IMR-90 (cell line): ENCODE data around the gene KCNN4. TPM values are rescaled to one million over a fixed set of nuclear protein-coding genes. Genes with fewer than 3 reads are reported as not detected.

Source experiments
- ATAC-seq: fragments of 200-7000 bp; cut with Tn5 transposase; 2 replicates; pipeline ENCODE4 v1.9.1; 2020; ENCODE audit warnings: low read depth, mild to moderate bottlenecking, moderate library complexity
- BruUV-seq: library from RNA; stranded (reverse); fragments of 400-500 nt; replicated peaks from 2 replicates; lab custom pipeline; 2021; lab: Mats Ljungman, UMichigan
- CTCF ChIA-PET: fragments of 300-600 bp; formaldehyde crosslinking; extraction: SDS; loops from one replicate; lab custom pipeline; 2021; ENCODE audit warnings: antibody characterized with exemption; lab: Yijun Ruan, JAX
- POLR2A ChIA-PET: fragments of 300-600 bp; sonication (Branson Sonifier 250); formaldehyde crosslinking; loops from one replicate; lab custom pipeline; 2022; ENCODE audit warnings: antibody characterized with exemption; ENCODE audit not compliant: unreplicated experiment; lab: Charles Lee
- DNase-seq: peaks from one replicate; pipeline ENCODE4 v3.0.0; 2013
- H2AFZ ChIP-seq: replicated peaks from 2 replicates; pipeline ENCODE3; 2013; ENCODE audit warnings: low read length, mild to moderate bottlenecking; ENCODE audit not compliant: poor library complexity
- H2AK5ac ChIP-seq: 2 replicates; pipeline ENCODE4 v1.6.1; 2013; ENCODE audit warnings: low read depth, low read length, inconsistent platforms
- H2AK9ac ChIP-seq: replicated peaks from 2 replicates; pipeline ENCODE3; 2013; ENCODE audit warnings: mild to moderate bottlenecking, low read depth, low read length, moderate library complexity; ENCODE audit not compliant: poor library complexity
- H2BK120ac ChIP-seq: 2 replicates; pipeline ENCODE4 v1.6.1; 2013; ENCODE audit warnings: low read depth, low read length, inconsistent platforms
- H2BK15ac ChIP-seq: 3 replicates; pipeline ENCODE4 v1.6.1; 2013; ENCODE audit warnings: low read depth, low read length, inconsistent platforms
- H2BK20ac ChIP-seq: 2 replicates; pipeline ENCODE4 v1.6.1; 2013; ENCODE audit warnings: low read depth, mild to moderate bottlenecking, inconsistent platforms, low read length, moderate library complexity
- H2BK5ac ChIP-seq: 2 replicates; pipeline ENCODE4 v1.6.1; 2013; ENCODE audit warnings: mild to moderate bottlenecking, low read depth, low read length, inconsistent platforms; ENCODE audit not compliant: poor library complexity, severe bottlenecking
- H3K14ac ChIP-seq: replicated peaks from 2 replicates; pipeline ENCODE4 v1.6.1; 2013; ENCODE audit warnings: low read depth, low read length, inconsistent platforms
- H3K18ac ChIP-seq: 2 replicates; pipeline ENCODE4 v1.6.1; 2013; ENCODE audit warnings: low read depth, low read length, control low read depth
- H3K23ac ChIP-seq: 2 replicates; pipeline ENCODE4 v1.6.1; 2013; ENCODE audit warnings: low read depth, low read length, inconsistent platforms
- H3K27ac ChIP-seq: 2 replicates; pipeline ENCODE4 v1.5.1; 2013; ENCODE audit warnings: mild to moderate bottlenecking, control low read depth, low read length; ENCODE audit not compliant: insufficient read depth
- H3K27me3 ChIP-seq: 2 replicates; pipeline ENCODE4 v1.6.1; 2013; ENCODE audit warnings: low read length; ENCODE audit not compliant: control insufficient read depth, insufficient read depth
- H3K36me3 ChIP-seq: 2 replicates; pipeline ENCODE4 v1.6.1; 2013; ENCODE audit warnings: low read length, mixed read lengths; ENCODE audit not compliant: control insufficient read depth, insufficient read depth
- H3K4ac ChIP-seq: 2 replicates; pipeline ENCODE4 v1.6.1; 2013; ENCODE audit warnings: low read depth, low read length, inconsistent platforms
- H3K4me1 ChIP-seq: 2 replicates; pipeline ENCODE4 v1.6.1; 2013; ENCODE audit warnings: low read length, mixed read lengths; ENCODE audit not compliant: control insufficient read depth, insufficient read depth
- H3K4me2 ChIP-seq: 2 replicates; pipeline ENCODE4 v1.6.1; 2013; ENCODE audit warnings: low read depth, mild to moderate bottlenecking, control low read depth, low read length, moderate library complexity
- H3K4me3 ChIP-seq: 2 replicates; pipeline ENCODE4 v1.5.1; 2013; ENCODE audit warnings: low read depth, mild to moderate bottlenecking, control low read depth, low read length, moderate library complexity; ENCODE audit not compliant: insufficient read depth
- H3K56ac ChIP-seq: 2 replicates; pipeline ENCODE4 v1.6.1; 2013; ENCODE audit warnings: low read length, inconsistent platforms; ENCODE audit not compliant: insufficient read depth; ENCODE audit errors: extremely low read depth
- H3K79me1 ChIP-seq, 2 experiments: 2 replicates each; pipeline ENCODE4 v1.6.1; 2013; ENCODE audit warnings: low read length in 2 of 2, inconsistent platforms in 1 of 2, low read depth in 1 of 2
- H3K9ac ChIP-seq: 2 replicates; pipeline ENCODE4 v1.6.1; 2013; ENCODE audit warnings: low read depth, low read length, control low read depth
- H3K9me1 ChIP-seq: 2 replicates; pipeline ENCODE4 v1.6.1; 2013; ENCODE audit warnings: low read length, inconsistent platforms; ENCODE audit not compliant: insufficient read depth
- H3K9me3 ChIP-seq: 2 replicates; pipeline ENCODE4 v1.6.1; 2013; ENCODE audit warnings: low read length; ENCODE audit not compliant: control insufficient read depth, insufficient read depth
- H4K20me1 ChIP-seq: 2 replicates; pipeline ENCODE4 v1.6.1; 2013; ENCODE audit warnings: low read length, inconsistent platforms; ENCODE audit not compliant: insufficient read depth
- H4K5ac ChIP-seq: 2 replicates; pipeline ENCODE4 v1.6.1; 2013; ENCODE audit warnings: mild to moderate bottlenecking, low read depth, low read length, control low read depth
- H4K8ac ChIP-seq, 2 experiments: 2 replicates each; pipeline ENCODE4 v1.6.1; 2013; ENCODE audit warnings: low read depth in 2 of 2, low read length in 2 of 2, control low read depth in 1 of 2, inconsistent platforms in 1 of 2
- H4K91ac ChIP-seq: 2 replicates; pipeline ENCODE4 v1.6.1; 2013; ENCODE audit warnings: low read depth, low read length, inconsistent platforms; ENCODE audit not compliant: insufficient read depth
- MXI1 ChIP-seq: IDR thresholded peaks from 2 replicates; pipeline ENCODE4 v1.6.1; 2012; ENCODE audit warnings: low read depth, mild to moderate bottlenecking, low read length, moderate library complexity, borderline replicate concordance
- POLR2A ChIP-seq: IDR thresholded peaks from 2 replicates; pipeline ENCODE4 v1.6.1; 2012; ENCODE audit warnings: mild to moderate bottlenecking, low read depth, low read length
- RAD21 ChIP-seq: IDR thresholded peaks from 2 replicates; pipeline ENCODE4 v1.6.1; 2012; ENCODE audit warnings: low read length, improper control_type of control experiment
- RFX5 ChIP-seq: IDR thresholded peaks from 2 replicates; pipeline ENCODE4 v1.8.0; 2012; ENCODE audit warnings: low read depth, mild to moderate bottlenecking, low read length, moderate library complexity
- SMC3 ChIP-seq: fragments of 150-350 bp; IDR thresholded peaks from 2 replicates; pipeline ENCODE4 v1.6.1; 2016; ENCODE audit warnings: low read depth, mild to moderate bottlenecking, antibody characterized with exemption, low read length, moderate library complexity
- WGBS, 2 experiments: methylation state at CpG; one replicate each; pipeline versions ENCODE4 v1.1.5 to v1.1.7; 2013; ENCODE audit warnings: missing lambda C conversion rate in 2 of 2; ENCODE audit not compliant: insufficient read length in 1 of 2; ENCODE audit errors: extremely low coverage in 2 of 2; 5-methylcytosine and 5-hydroxymethylcytosine counted together
- dilution Hi-C: fragments of 300-500 bp; cut with HindIII; formaldehyde crosslinking; loops from one replicate; pipeline ENCODE4 v1.14.3; 2018; ENCODE audit warnings: low sequenced_read_pairs; ENCODE audit not compliant: unreplicated experiment
- in situ Hi-C: fragments of 300-500 bp; cut with MboI; formaldehyde crosslinking; loops from 3 replicates; pipeline ENCODE4 v1.14.3; 2019; ENCODE audit warnings: low sequenced_read_pairs, inconsistent platforms, mixed read lengths
- intact Hi-C: fragments of 100-400 bp; cut with micrococcal nuclease; formaldehyde crosslinking; loops from 2 replicates; pipeline ENCODE4 v1.10.0; 2022
- polyA plus RNA-seq, 3 experiments: library from polyadenylated mRNA; depleted of rRNA; stranded (reverse); fragments of >200 nt; gene quantifications; 2 replicates each; pipeline ENCODE4 v1.2.3, GENCODE V29; 2012; ENCODE audit warnings: low replicate concordance in 1 of 3
- total RNA-seq: library from RNA; depleted of rRNA; stranded (reverse); fragments of >200 nt; gene quantifications from 2 replicates; pipeline ENCODE4 v1.2.3, GENCODE V29; 2012
- TF ChIP-seq, protein P1 (sequence below): conservative IDR thresholded peaks from 2 replicates; pipeline ENCODE4 v1.5.1; 2012; ENCODE audit warnings: mild to moderate bottlenecking, low read depth, low read length, improper control_type of control experiment

The KCNN4 gene
- total and polyA plus RNA-seq, 2 of the 4 experiments (the other 2 are of a cell fraction) = 0.54 to 0.99 TPM

DNA sequence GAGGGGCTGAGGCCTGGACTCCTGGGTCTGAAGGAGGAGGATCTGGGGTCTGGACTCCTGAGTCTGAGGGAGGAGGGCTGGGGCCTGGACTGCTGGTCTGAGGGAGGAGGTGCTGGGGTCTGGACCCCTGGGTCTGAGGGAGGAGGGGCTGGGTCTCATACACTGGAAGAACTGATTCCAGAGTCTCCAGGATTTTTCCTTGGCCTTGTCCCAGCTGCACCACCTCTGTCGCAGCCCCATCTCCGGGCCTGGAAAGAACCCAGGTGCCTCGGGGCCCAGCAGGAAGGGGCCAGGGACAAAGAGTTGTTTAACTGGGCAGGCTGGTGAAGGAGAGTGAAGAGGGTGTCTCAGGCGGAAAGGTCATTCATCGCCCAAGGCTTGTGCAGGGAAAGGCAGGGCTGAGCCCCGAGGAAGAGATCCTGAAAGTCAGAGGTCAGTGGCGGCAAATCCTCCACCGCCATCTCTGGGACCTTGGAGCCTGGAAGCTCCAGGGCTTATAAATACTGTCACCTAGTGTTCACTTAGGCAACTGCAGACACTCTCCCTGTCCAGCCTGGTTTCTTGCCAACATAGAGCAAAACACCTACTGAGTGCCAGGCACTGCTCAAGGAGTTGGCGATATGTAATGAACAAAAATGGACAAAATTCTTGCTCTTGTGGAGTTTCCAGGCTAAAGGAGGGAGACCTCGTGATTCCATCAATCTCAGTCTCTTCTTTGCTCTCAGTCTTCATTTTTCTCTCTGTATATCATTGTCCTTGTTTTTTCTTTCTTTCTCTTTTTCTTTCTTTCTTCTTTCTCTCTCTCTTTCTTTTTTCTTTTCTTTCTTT lies 4.4 kb upstream of the KCNN4 start:
- Histone ChIP-seq H3K36me3 (no peaks in the 10 kb centered on the region), H3K4ac (peak overlapping the region; percentile 72), H4K5ac (peak overlapping the region; percentile 65), H2BK120ac (peak overlapping the region; percentile 59), H4K8ac (peak overlapping the region; percentile 30 to 78; a peak in 3 of 4 replicates), H2AK5ac (peak overlapping the region; percentile 77), H2AFZ (peak overlapping the region; percentile 88), H2AK9ac (peak overlapping the region; percentile 66), H3K4me2 (peak overlapping the region; percentile 56), H3K79me1 (no peaks in the 10 kb centered on the region), H3K56ac (no peak overlapping the region), H4K91ac (peak overlapping the region; percentile 49; the same call in 1 of the 2 replicates), H3K9me3 (no peaks in the 10 kb centered on the region), H2BK20ac (peak overlapping the region; percentile 22), H3K23ac (no peak overlapping the region), H2BK5ac (no peak overlapping the region), H3K14ac (0 out of 2 replicates have a peak overlapping the region, but pooled peaks have one; percentile 17), H2BK15ac (peak overlapping the region; percentile 64; the same call in 1 of the 3 replicates), H3K9me1 (peaks cover 8% of the 10 kb centered on the region), H3K9ac (0 out of 2 replicates have a peak overlapping the region, but pooled peaks have one; percentile 22), H3K4me3 (no peak overlapping the region), H3K18ac (peak overlapping the region; percentile 42), H3K27me3 (no peaks in the 10 kb centered on the region), H4K20me1 (no peaks in the 10 kb centered on the region), H3K4me1 (peaks cover 12% of the 10 kb centered on the region), H3K27ac (peak overlapping the region; percentile 5)
- in situ Hi-C loops = loop anchor here (5.0 kb wide), 1 partner anchor 38 kb away; no protein-coding TSS in a partner anchor
- ATAC-seq (peak; percentile 84), DNase-seq (peak; percentile 67)
- no TSS peak for BruUV-seq
- intact Hi-C loops = loop anchor here (1.0 kb wide), 3 partner anchors 40 to 188 kb away; no protein-coding TSS in a partner anchor
- TF ChIP-seq, protein P1, sequence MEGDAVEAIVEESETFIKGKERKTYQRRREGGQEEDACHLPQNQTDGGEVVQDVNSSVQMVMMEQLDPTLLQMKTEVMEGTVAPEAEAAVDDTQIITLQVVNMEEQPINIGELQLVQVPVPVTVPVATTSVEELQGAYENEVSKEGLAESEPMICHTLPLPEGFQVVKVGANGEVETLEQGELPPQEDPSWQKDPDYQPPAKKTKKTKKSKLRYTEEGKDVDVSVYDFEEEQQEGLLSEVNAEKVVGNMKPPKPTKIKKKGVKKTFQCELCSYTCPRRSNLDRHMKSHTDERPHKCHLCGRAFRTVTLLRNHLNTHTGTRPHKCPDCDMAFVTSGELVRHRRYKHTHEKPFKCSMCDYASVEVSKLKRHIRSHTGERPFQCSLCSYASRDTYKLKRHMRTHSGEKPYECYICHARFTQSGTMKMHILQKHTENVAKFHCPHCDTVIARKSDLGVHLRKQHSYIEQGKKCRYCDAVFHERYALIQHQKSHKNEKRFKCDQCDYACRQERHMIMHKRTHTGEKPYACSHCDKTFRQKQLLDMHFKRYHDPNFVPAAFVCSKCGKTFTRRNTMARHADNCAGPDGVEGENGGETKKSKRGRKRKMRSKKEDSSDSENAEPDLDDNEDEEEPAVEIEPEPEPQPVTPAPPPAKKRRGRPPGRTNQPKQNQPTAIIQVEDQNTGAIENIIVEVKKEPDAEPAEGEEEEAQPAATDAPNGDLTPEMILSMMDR = peak; percentile 99
- TF ChIP-seq MXI1 (no peak), SMC3 (peak; percentile 96), RAD21 (peak; percentile 100), POLR2A (peak; percentile 51; the same call in 1 of the 2 replicates), RFX5 (no peak)
- dilution Hi-C loops = no loop called here
- no CpG with 5 or more reads among the region's 10 CpGs for WGBS, 2 experiments
- CTCF ChIA-PET = interaction anchor here (0.6 to 1.8 kb wide), 5 partner anchors 11 to 40 kb away, joined by 3 to 7 read pairs (median 3); no protein-coding TSS in a partner anchor
- POLR2A ChIA-PET = interaction anchor here (0.5 kb wide), 1 partner anchor 32 kb away, joined by 3 read pairs; no protein-coding TSS in a partner anchor
